ENCODE results near the gene MBTPS1.

- TF ChIP-seq GATA2 (IDR thresholded peaks at IDR 0.05; ENCODE audit: low read depth, low read length) (no peak), GATA3 (IDR thresholded peaks at IDR 0.05; ENCODE audit: low read depth, low read length) (no peak)
Observed at GRCh38 chr16:84087001-84087400, 29.7 kb downstream of the MBTPS1 start.

Data from SH-SY5Y (cell line).